ENCODE data around the gene CRACDL. TPM values are rescaled to one million over a fixed set of nuclear protein-coding genes. Genes with fewer than 3 reads are reported as not detected.

The CRACDL gene
- total RNA-seq, 1 experiment from 2014 or later = 2.4 TPM

- no peaks in the 10 kb centered on the region for H3K9me3 ChIP-seq (ENCODE audit: control insufficient read depth, insufficient read depth, low read depth, low read length)
- intact Hi-C loops (cut with micrococcal nuclease; ENCODE audit: unreplicated experiment) (no loop called here), in situ Hi-C loops (cut with HindIII; ENCODE audit: low pct_unique_long_range_greater_than_20kb, low sequenced_read_pairs) (no loop called here)
- POLR2A ChIA-PET = no interaction called here
- no peaks in the 10 kb centered on the region for H3K27me3 ChIP-seq (ENCODE audit: control insufficient read depth, insufficient read depth, low read length)
- no TSS peak for BruUV-seq (replicated peaks)
- H3K4me3 ChIP-seq (ENCODE audit: low read depth in 2 of 2, low read length in 2 of 2) = no peak overlapping the region
- H3K27ac ChIP-seq (ENCODE audit: low read length) = no peak overlapping the region
- ATAC-seq (no peak), DNase-seq (ENCODE audit: low read depth, low spot score) (no peak)
- no peaks in the 10 kb centered on the region for H3K4me1 ChIP-seq (ENCODE audit: control insufficient read depth, insufficient read depth, low read length)
- CTCF ChIA-PET = no interaction called here
- TF ChIP-seq TCF7L2 (IDR thresholded peaks at IDR 0.05; ENCODE audit: low read depth, low read length) (no peak), POLR2AphosphoS5 (IDR thresholded peaks at IDR 0.05; ENCODE audit: low read depth, low read length) (no peak), CTCF (IDR thresholded peaks at IDR 0.05) (no peak), REST (IDR thresholded peaks at IDR 0.05; ENCODE audit: insufficient read depth in 1 of 2, low read depth in 2 of 2, low read length in 1 of 2) (no peak), SIN3A (IDR thresholded peaks at IDR 0.05; ENCODE audit: borderline replicate concordance, insufficient read depth, low read depth, low read length) (no peak)
- no peaks in the 10 kb centered on the region for H3K36me3 ChIP-seq (ENCODE audit: control insufficient read depth, insufficient read depth, low read length)
Observed at GRCh38 chr2:98846041-98846440, 90.0 kb downstream of the CRACDL start.

GRCh38 chr2:98842136-98842535 is 93.9 kb downstream of the CRACDL start:
- TF ChIP-seq SIN3A (IDR thresholded peaks at IDR 0.05; ENCODE audit: borderline replicate concordance, insufficient read depth, low read depth, low read length) = no peak
- TF ChIP-seq POLR2AphosphoS5 (IDR thresholded peaks at IDR 0.05; ENCODE audit: low read depth, low read length) = no peak
- no peak for TF ChIP-seq CTCF (IDR thresholded peaks at IDR 0.05)
- TF ChIP-seq TCF7L2 (IDR thresholded peaks at IDR 0.05; ENCODE audit: low read depth, low read length) = no peak
- TF ChIP-seq REST (IDR thresholded peaks at IDR 0.05; ENCODE audit: insufficient read depth in 1 of 2, low read depth in 2 of 2, low read length in 1 of 2) = no peak
- peaks cover 2% of the 10 kb centered on the region; the same call in 1 of the 2 replicates for H3K9me3 ChIP-seq (ENCODE audit: control insufficient read depth, insufficient read depth, low read depth, low read length)
- CTCF ChIA-PET = no interaction called here
- in situ Hi-C loops (cut with HindIII; ENCODE audit: low pct_unique_long_range_greater_than_20kb, low sequenced_read_pairs) = no loop called here
- no peak for ATAC-seq
- no TSS peak for BruUV-seq (replicated peaks)
- H3K27ac ChIP-seq (ENCODE audit: low read length) = no peak overlapping the region
- POLR2A ChIA-PET = no interaction called here
- no peaks in the 10 kb centered on the region for H3K27me3 ChIP-seq (ENCODE audit: control insufficient read depth, insufficient read depth, low read length)
- intact Hi-C loops (cut with micrococcal nuclease; ENCODE audit: unreplicated experiment) = loop anchor here (5.0 kb wide), 1 partner anchor 225 kb away; no protein-coding TSS in a partner anchor
- no peak overlapping the region for H3K4me3 ChIP-seq (ENCODE audit: low read depth in 2 of 2, low read length in 2 of 2)
- no peak for DNase-seq (ENCODE audit: low read depth, low spot score)
- no peaks in the 10 kb centered on the region for H3K36me3 ChIP-seq (ENCODE audit: control insufficient read depth, insufficient read depth, low read length)
- peaks cover 4% of the 10 kb centered on the region; the same call in 1 of the 2 replicates for H3K4me1 ChIP-seq (ENCODE audit: control insufficient read depth, insufficient read depth, low read length)

Measured in Panc1 (cell line).